SIG-M5 (cell line): ENCODE measurements around the gene TUBA4B.
"Not testable (repeated sequence)": the region's sequence is repeated elsewhere in the genome, so short reads cannot be mapped to it uniquely, and the experiment has no call there.

Experiments
- DNase-seq: peaks from one replicate; lab custom pipeline; 2025; lab: John Stamatoyannopoulos, UW

The TUBA4B gene

GRCh38 chr2:219248845-219249202, 4.2 kb upstream of the TUBA4B start:
- no peak for DNase-seq

GRCh38 chr2:219249203-219249980, 3.7 kb upstream of the TUBA4B start:
- no peak for DNase-seq

GRCh38 chr2:219250049-219250781, 2.8 kb upstream of the TUBA4B start:
- no peak for DNase-seq

GRCh38 chr2:219251656-219252055, 1.4 kb upstream of the TUBA4B start:
- DNase-seq: no peak

GRCh38 chr2:219252084-219252483, 959 bp upstream of the TUBA4B start:
- DNase-seq: no peak

GRCh38 chr2:219252570-219252899, 508 bp upstream of the TUBA4B start:
- no peak for DNase-seq

- DNase-seq: no peak
These were observed 928 bp downstream of the TUBA4B start, which contains the start of gene TUBA4A for GRCh38 chr2:219253753-219254589. Gene TUBA4A, minus strand, starts transcription at chr2:219253918. Its CDS starts 60 bp downstream, at chr2:219253858.

- DNase-seq: peak; percentile 77
These were observed 1.7 kb downstream of the TUBA4B start for GRCh38 chr2:219254590-219255201.

- not testable (repeated sequence) for DNase-seq
These were observed 5.9 kb downstream of the TUBA4B start for GRCh38 chr2:219258942-219259341.

GRCh38 chr2:219261024-219261855, 8.2 kb downstream of the TUBA4B start:
- no peak for DNase-seq

- no peak for DNase-seq
These were observed 13.2 kb downstream of the TUBA4B start for GRCh38 chr2:219266232-219266631.

GRCh38 chr2:219266886-219267285, 13.8 kb downstream of the TUBA4B start:
- DNase-seq: no peak

GRCh38 chr2:219268294-219268693, 15.3 kb downstream of the TUBA4B start:
- DNase-seq: no peak

- no peak for DNase-seq
These were observed 16.5 kb downstream of the TUBA4B start for GRCh38 chr2:219269362-219270054.

- no peak for DNase-seq
These were observed 17.0 kb downstream of the TUBA4B start for GRCh38 chr2:219270055-219270372.

GRCh38 chr2:219271021-219271420, 18.0 kb downstream of the TUBA4B start:
- no peak for DNase-seq

GRCh38 chr2:219272356-219272755, 19.3 kb downstream of the TUBA4B start:
- DNase-seq: no peak

GRCh38 chr2:219272995-219273394, 20.0 kb downstream of the TUBA4B start:
- no peak for DNase-seq

GRCh38 chr2:219273937-219274336, 20.9 kb downstream of the TUBA4B start:
- DNase-seq: no peak

- no peak for DNase-seq
These were observed 21.4 kb downstream of the TUBA4B start for GRCh38 chr2:219274361-219274921.
